Right cardiac atrium (tissue), 5 donors: ENCODE data around the gene METTL25. TPM values are rescaled to one million over a fixed set of nuclear protein-coding genes. Genes with fewer than 3 reads are reported as not detected.

Experiments used
- ATAC-seq, 2 donors: fragments of 200-7000 bp; cut with Tn5 transposase; one replicate each; pipeline versions ENCODE4 v1.8.0 to v1.9.1; 2020; ENCODE audit warnings: moderate library complexity in 2 of 2, mild to moderate bottlenecking in 1 of 2
- DNase-seq, 3 donors: peaks; one replicate each; pipeline ENCODE4 v3.0.0-alpha.2; 2020
- H3K27ac ChIP-seq: one replicate; pipeline ENCODE4 v1.5.1; 2013; ENCODE audit warnings: mild to moderate bottlenecking, low read length, control low read depth, moderate library complexity
- H3K27me3 ChIP-seq: one replicate; pipeline ENCODE4 v1.6.1; 2013; ENCODE audit not compliant: control insufficient read depth, insufficient read depth
- H3K4me1 ChIP-seq: one replicate; pipeline ENCODE4 v1.6.1; 2013; ENCODE audit warnings: low read length; ENCODE audit not compliant: control insufficient read depth, insufficient read depth
- H3K4me3 ChIP-seq: one replicate; pipeline ENCODE4 v1.5.1; 2013; ENCODE audit warnings: low read length, control low read depth
- H3K9me3 ChIP-seq: one replicate; pipeline ENCODE4 v1.6.1; 2013; ENCODE audit warnings: low read length; ENCODE audit not compliant: control insufficient read depth
- WGBS: extraction: QIAGEN DNeasy Blood & Tissue Kit; methylation state at CpG from one replicate; pipeline ENCODE4 v1.1.7; 2013; 5-methylcytosine and 5-hydroxymethylcytosine counted together
- intact Hi-C, 4 donors: fragments of 100-400 bp; cut with DNase I; formaldehyde crosslinking; loops; one replicate each; pipeline versions ENCODE4 v1.11.0 to v1.14.0; 2022 to 2023
- polyA plus RNA-seq: library from polyadenylated mRNA; stranded (reverse); fragments of 200-250 nt; gene quantifications from one replicate; pipeline ENCODE4 v1.2.3, GENCODE V29; 2013
- total RNA-seq, 4 donors: library from RNA; stranded (reverse); fragmentation: NEBNext Ultra II Directional; extraction: Animal tissue kit (Norgen Biotek cat#: 25700); gene quantifications; one replicate each; pipeline ENCODE4 v1.2.1, GENCODE V29; 2021
- donor health status: healthy with polysubstance abuse.
- donor health status: DM: no; HTN: yes; CAD: no.
- donor health status: DM: no; HTN: no; CAD: no.
- donor health status: DM: no; HTN: yes; CAD: no; lungs with severe emphysema.
- donor health status: DM: yes; HTN: yes; CAD: no.

Gene METTL25
- total and polyA plus RNA-seq, 5 donors = 4.1 to 20.5 (median 19.4) TPM

- intact Hi-C loops = no loop called here
- no peaks in the 10 kb centered on the region for H3K9me3 ChIP-seq
- H3K4me3 ChIP-seq = no peak overlapping the region
- DNase-seq = no peak
- no peak overlapping the region for H3K27ac ChIP-seq
- 62% methylated on average over 1 of the region's 1 CpG for WGBS
- H3K27me3 ChIP-seq = no peaks in the 10 kb centered on the region
- no peaks in the 10 kb centered on the region for H3K4me1 ChIP-seq
- ATAC-seq = no peak
These were observed 48.3 kb downstream of the METTL25 start for GRCh38 chr12:82406651-82407050.

GRCh38 chr12:82407481-82407880, 49.2 kb downstream of the METTL25 start:
- Histone ChIP-seq H3K4me1 (no peaks in the 10 kb centered on the region), H3K9me3 (no peaks in the 10 kb centered on the region), H3K27me3 (no peaks in the 10 kb centered on the region), H3K27ac (no peak overlapping the region), H3K4me3 (no peak overlapping the region)
- 38% methylated on average over 5 of the region's 5 CpGs for WGBS
- ATAC-seq (peak; percentile 72 to 89), DNase-seq (no peak)
- intact Hi-C loops = no loop called here

- WGBS = 99% methylated on average over 1 of the region's 1 CpG
- Histone ChIP-seq H3K27me3 (no peaks in the 10 kb centered on the region), H3K4me3 (no peak overlapping the region), H3K9me3 (no peaks in the 10 kb centered on the region), H3K27ac (no peak overlapping the region), H3K4me1 (no peaks in the 10 kb centered on the region)
- no peak for DNase-seq
- intact Hi-C loops = no loop called here
- ATAC-seq = no peak
These were observed 50.5 kb downstream of the METTL25 start for GRCh38 chr12:82408844-82409243.

GRCh38 chr12:82411546-82412230, 53.4 kb downstream of the METTL25 start:
- ATAC-seq = no peak
- WGBS = 91% methylated on average over 4 of the region's 4 CpGs

GRCh38 chr12:82412246-82412645, 53.9 kb downstream of the METTL25 start:
- Histone ChIP-seq H3K4me3 (no peak overlapping the region), H3K4me1 (no peaks in the 10 kb centered on the region), H3K9me3 (no peaks in the 10 kb centered on the region), H3K27me3 (no peaks in the 10 kb centered on the region), H3K27ac (no peak overlapping the region)
- DNase-seq (no peak), ATAC-seq (no peak)
- intact Hi-C loops = no loop called here
- 96% methylated on average over 1 of the region's 1 CpG for whole genome bisulfite sequencing

More at GRCh38 chr12:82411546-82412230, 53.4 kb downstream of the METTL25 start:
- DNase-seq = no peak
- Histone ChIP-seq H3K9me3 (no peaks in the 10 kb centered on the region), H3K27me3 (no peaks in the 10 kb centered on the region), H3K4me1 (no peaks in the 10 kb centered on the region), H3K4me3 (no peak overlapping the region), H3K27ac (no peak overlapping the region)
- intact Hi-C loops = no loop called here

- no peak overlapping the region for H3K4me3 ChIP-seq
- ATAC-seq (no peak), DNase-seq (no peak)
- WGBS = 89% methylated on average over 2 of the region's 2 CpGs
- no peaks in the 10 kb centered on the region for H3K27me3 ChIP-seq
- intact Hi-C loops = no loop called here
- H3K27ac ChIP-seq = no peak overlapping the region
- H3K4me1 ChIP-seq = no peaks in the 10 kb centered on the region
- H3K9me3 ChIP-seq = no peaks in the 10 kb centered on the region
These were observed 55.7 kb downstream of the METTL25 start for GRCh38 chr12:82414044-82414443.

- H3K27ac ChIP-seq = no peak overlapping the region
- DNase-seq (no peak), ATAC-seq (no peak)
- H3K9me3 ChIP-seq = no peaks in the 10 kb centered on the region
- H3K27me3 ChIP-seq = no peaks in the 10 kb centered on the region
- intact Hi-C loops = no loop called here
- H3K4me3 ChIP-seq = no peak overlapping the region
- H3K4me1 ChIP-seq = no peaks in the 10 kb centered on the region
- WGBS = 96% methylated on average over 1 of the region's 1 CpG
These were observed 56.6 kb downstream of the METTL25 start for GRCh38 chr12:82414926-82415325.

GRCh38 chr12:82415402-82415801, 57.1 kb downstream of the METTL25 start:
- Histone ChIP-seq H3K27me3 (no peaks in the 10 kb centered on the region), H3K9me3 (no peaks in the 10 kb centered on the region), H3K27ac (no peak overlapping the region), H3K4me1 (no peaks in the 10 kb centered on the region), H3K4me3 (no peak overlapping the region)
- no peak for ATAC-seq
- 93% methylated on average over 3 of the region's 3 CpGs for WGBS
- intact Hi-C loops = no loop called here
- no peak for DNase-seq

- no peaks in the 10 kb centered on the region for H3K27me3 ChIP-seq
- no peak overlapping the region for H3K27ac ChIP-seq
- H3K9me3 ChIP-seq = no peaks in the 10 kb centered on the region
- DNase-seq (no peak), ATAC-seq (no peak)
- H3K4me1 ChIP-seq = no peaks in the 10 kb centered on the region
- WGBS = 76% methylated on average over 2 of the region's 2 CpGs
- intact Hi-C loops = no loop called here
- no peak overlapping the region for H3K4me3 ChIP-seq
These were observed 66.9 kb downstream of the METTL25 start for GRCh38 chr12:82425241-82425640.

GRCh38 chr12:82426081-82426480, 67.8 kb downstream of the METTL25 start:
- 46% methylated on average over 4 of the region's 4 CpGs for WGBS
- intact Hi-C loops = no loop called here

GRCh38 chr12:82426586-82426985, 68.3 kb downstream of the METTL25 start:
- ATAC-seq (no peak), DNase-seq (no peak)
- intact Hi-C loops = no loop called here
- no peak overlapping the region for H3K4me3 ChIP-seq
- no peaks in the 10 kb centered on the region for H3K27me3 ChIP-seq
- H3K27ac ChIP-seq = no peak overlapping the region
- WGBS = 96% methylated on average over 2 of the region's 2 CpGs
- no peaks in the 10 kb centered on the region for H3K9me3 ChIP-seq
- no peaks in the 10 kb centered on the region for H3K4me1 ChIP-seq

More at GRCh38 chr12:82426081-82426480, 67.8 kb downstream of the METTL25 start:
- no peaks in the 10 kb centered on the region for H3K4me1 ChIP-seq
- H3K4me3 ChIP-seq = no peak overlapping the region
- no peaks in the 10 kb centered on the region for H3K9me3 ChIP-seq
- H3K27ac ChIP-seq = no peak overlapping the region
- no peaks in the 10 kb centered on the region for H3K27me3 ChIP-seq
- ATAC-seq (no peak), DNase-seq (no peak)
